Measurements from ENCODE around the gene CAMP.

The CAMP gene

GRCh38 chr3:48267782-48268181 is 44.5 kb downstream of the CAMP start:
- Histone ChIP-seq H3K4me2 (ENCODE audit: low read depth, low read length, poor library complexity, severe bottlenecking) (no peak overlapping the region), H3K9ac (ENCODE audit: low read depth, low read length, poor library complexity, severe bottlenecking) (no peak overlapping the region), H3K36me3 (ENCODE audit: insufficient read depth, low read length) (peaks cover 38% of the 10 kb centered on the region; the same call in 1 of the 2 replicates), H3F3A (ENCODE audit: low read depth) (no peaks in the 10 kb centered on the region), H2AFZ (ENCODE audit: low read length) (no peak overlapping the region), H3K4me1 (ENCODE audit: insufficient read depth, low read length, poor library complexity, severe bottlenecking) (no peaks in the 10 kb centered on the region), H3K4me3 (ENCODE audit: low read length, poor library complexity, severe bottlenecking) (no peak overlapping the region), H3K9me2 (replicated peaks; ENCODE audit: low read depth, low read length) (no peaks in the 10 kb centered on the region), H4K20me1 (ENCODE audit: insufficient read depth, low read length, poor library complexity, severe bottlenecking) (no peaks in the 10 kb centered on the region), H3K27me3 (ENCODE audit: insufficient read depth, low read length, poor library complexity, severe bottlenecking) (no peaks in the 10 kb centered on the region), H3K79me2 (ENCODE audit: insufficient read depth, low read length) (no peaks in the 10 kb centered on the region), H3K9me3 (ENCODE audit: insufficient read depth, low read depth, low read length) (no peaks in the 10 kb centered on the region)
- TF ChIP-seq EZH2phosphoT487 (IDR thresholded peaks at IDR 0.05; ENCODE audit: borderline replicate concordance): no peak
- no peak for TF ChIP-seq CTCF (conservative IDR thresholded peaks at IDR 0.05; ENCODE audit: low read length)

- no peak for TF ChIP-seq CTCF (conservative IDR thresholded peaks at IDR 0.05; ENCODE audit: low read length)
- no peak for TF ChIP-seq EZH2phosphoT487 (IDR thresholded peaks at IDR 0.05; ENCODE audit: borderline replicate concordance)
- Histone ChIP-seq H3F3A (ENCODE audit: low read depth) (no peaks in the 10 kb centered on the region), H3K9me3 (ENCODE audit: insufficient read depth, low read depth, low read length) (no peaks in the 10 kb centered on the region), H3K9me2 (replicated peaks; ENCODE audit: low read depth, low read length) (no peaks in the 10 kb centered on the region), H3K36me3 (ENCODE audit: insufficient read depth, low read length) (peaks cover 34% of the 10 kb centered on the region; the same call in 1 of the 2 replicates), H4K20me1 (ENCODE audit: insufficient read depth, low read length, poor library complexity, severe bottlenecking) (no peaks in the 10 kb centered on the region), H3K9ac (ENCODE audit: low read depth, low read length, poor library complexity, severe bottlenecking) (no peak overlapping the region), H3K27me3 (ENCODE audit: insufficient read depth, low read length, poor library complexity, severe bottlenecking) (no peaks in the 10 kb centered on the region), H2AFZ (ENCODE audit: low read length) (no peak overlapping the region), H3K79me2 (ENCODE audit: insufficient read depth, low read length) (no peaks in the 10 kb centered on the region), H3K4me3 (ENCODE audit: low read length, poor library complexity, severe bottlenecking) (no peak overlapping the region), H3K4me1 (ENCODE audit: insufficient read depth, low read length, poor library complexity, severe bottlenecking) (no peaks in the 10 kb centered on the region), H3K4me2 (ENCODE audit: low read depth, low read length, poor library complexity, severe bottlenecking) (no peak overlapping the region)
Observed at GRCh38 chr3:48268381-48268935, 45.2 kb downstream of the CAMP start.

- H4K20me1 ChIP-seq (ENCODE audit: insufficient read depth, low read length, poor library complexity, severe bottlenecking): no peaks in the 10 kb centered on the region
- no peaks in the 10 kb centered on the region for H3K9me3 ChIP-seq (ENCODE audit: insufficient read depth, low read depth, low read length)
- no peaks in the 10 kb centered on the region for H3K9me2 ChIP-seq (replicated peaks; ENCODE audit: low read depth, low read length)
- TF ChIP-seq CTCF (conservative IDR thresholded peaks at IDR 0.05; ENCODE audit: low read length) (no peak), EZH2phosphoT487 (IDR thresholded peaks at IDR 0.05; ENCODE audit: borderline replicate concordance) (no peak)
- H3K4me2 ChIP-seq (ENCODE audit: low read depth, low read length, poor library complexity, severe bottlenecking): no peak overlapping the region
- no peaks in the 10 kb centered on the region for H3K79me2 ChIP-seq (ENCODE audit: insufficient read depth, low read length)
- no peaks in the 10 kb centered on the region for H3K4me1 ChIP-seq (ENCODE audit: insufficient read depth, low read length, poor library complexity, severe bottlenecking)
- no peak overlapping the region for H2AFZ ChIP-seq (ENCODE audit: low read length)
- H3K27me3 ChIP-seq (ENCODE audit: insufficient read depth, low read length, poor library complexity, severe bottlenecking): no peaks in the 10 kb centered on the region
- no peak overlapping the region for H3K9ac ChIP-seq (ENCODE audit: low read depth, low read length, poor library complexity, severe bottlenecking)
- no peaks in the 10 kb centered on the region for H3F3A ChIP-seq (ENCODE audit: low read depth)
- no peak overlapping the region for H3K4me3 ChIP-seq (ENCODE audit: low read length, poor library complexity, severe bottlenecking)
- peaks cover 33% of the 10 kb centered on the region; the same call in 1 of the 2 replicates for H3K36me3 ChIP-seq (ENCODE audit: insufficient read depth, low read length)
Observed at GRCh38 chr3:48268936-48269561, 45.8 kb downstream of the CAMP start.
